ENCODE results near the gene MRPS35. TPM values are rescaled to one million over a fixed set of nuclear protein-coding genes. Genes with fewer than 3 reads are reported as not detected.

Gene MRPS35
- total RNA-seq, 1 donor from 2014 or later = 31.0 TPM

- Mint-ChIP-seq H3K27ac (ENCODE audit: unreplicated experiment) (no peak overlapping the region), H3K27me3 (ENCODE audit: unreplicated experiment) (no peaks in the 10 kb centered on the region), H3K36me3 (ENCODE audit: unreplicated experiment) (peaks cover 40% of the 10 kb centered on the region), H3K9me3 (ENCODE audit: unreplicated experiment) (no peaks in the 10 kb centered on the region), H3K4me3 (ENCODE audit: unreplicated experiment) (no peak overlapping the region), H3K4me1 (ENCODE audit: unreplicated experiment) (no peaks in the 10 kb centered on the region)
- TF ChIP-seq, protein P1, sequence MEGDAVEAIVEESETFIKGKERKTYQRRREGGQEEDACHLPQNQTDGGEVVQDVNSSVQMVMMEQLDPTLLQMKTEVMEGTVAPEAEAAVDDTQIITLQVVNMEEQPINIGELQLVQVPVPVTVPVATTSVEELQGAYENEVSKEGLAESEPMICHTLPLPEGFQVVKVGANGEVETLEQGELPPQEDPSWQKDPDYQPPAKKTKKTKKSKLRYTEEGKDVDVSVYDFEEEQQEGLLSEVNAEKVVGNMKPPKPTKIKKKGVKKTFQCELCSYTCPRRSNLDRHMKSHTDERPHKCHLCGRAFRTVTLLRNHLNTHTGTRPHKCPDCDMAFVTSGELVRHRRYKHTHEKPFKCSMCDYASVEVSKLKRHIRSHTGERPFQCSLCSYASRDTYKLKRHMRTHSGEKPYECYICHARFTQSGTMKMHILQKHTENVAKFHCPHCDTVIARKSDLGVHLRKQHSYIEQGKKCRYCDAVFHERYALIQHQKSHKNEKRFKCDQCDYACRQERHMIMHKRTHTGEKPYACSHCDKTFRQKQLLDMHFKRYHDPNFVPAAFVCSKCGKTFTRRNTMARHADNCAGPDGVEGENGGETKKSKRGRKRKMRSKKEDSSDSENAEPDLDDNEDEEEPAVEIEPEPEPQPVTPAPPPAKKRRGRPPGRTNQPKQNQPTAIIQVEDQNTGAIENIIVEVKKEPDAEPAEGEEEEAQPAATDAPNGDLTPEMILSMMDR (IDR thresholded peaks at IDR 0.05) = no peak
- DNase-seq (ENCODE audit: extremely low spot score, unreplicated experiment) = no peak
Measured at GRCh38 chr12:27695556-27696292, 14.9 kb upstream of the MRPS35 start.

- DNase-seq (ENCODE audit: extremely low spot score, unreplicated experiment) = no peak
- H3K4me3 Mint-ChIP-seq (ENCODE audit: unreplicated experiment) = no peak within 1 kb of the TSS
- no peak within 1 kb of the TSS for H3K27ac Mint-ChIP-seq (ENCODE audit: unreplicated experiment)
- no peaks in the 10 kb centered on the region for H3K4me1 Mint-ChIP-seq (ENCODE audit: unreplicated experiment)
- H3K36me3 Mint-ChIP-seq (ENCODE audit: unreplicated experiment) = peaks cover 38% of the 10 kb centered on the region
- TF ChIP-seq, protein P1 (IDR thresholded peaks at IDR 0.05) = no peak
- no peaks in the 10 kb centered on the region for H3K9me3 Mint-ChIP-seq (ENCODE audit: unreplicated experiment)
- H3K27me3 Mint-ChIP-seq (ENCODE audit: unreplicated experiment) = no peaks in the 10 kb centered on the region
Measured at GRCh38 chr12:27696293-27696652, 14.4 kb upstream of the MRPS35 start, which contains the start of gene REP15. TSS of gene REP15 (plus strand) at chr12:27696447. CDS start at chr12:27696563, 116 bp downstream.

DNA sequence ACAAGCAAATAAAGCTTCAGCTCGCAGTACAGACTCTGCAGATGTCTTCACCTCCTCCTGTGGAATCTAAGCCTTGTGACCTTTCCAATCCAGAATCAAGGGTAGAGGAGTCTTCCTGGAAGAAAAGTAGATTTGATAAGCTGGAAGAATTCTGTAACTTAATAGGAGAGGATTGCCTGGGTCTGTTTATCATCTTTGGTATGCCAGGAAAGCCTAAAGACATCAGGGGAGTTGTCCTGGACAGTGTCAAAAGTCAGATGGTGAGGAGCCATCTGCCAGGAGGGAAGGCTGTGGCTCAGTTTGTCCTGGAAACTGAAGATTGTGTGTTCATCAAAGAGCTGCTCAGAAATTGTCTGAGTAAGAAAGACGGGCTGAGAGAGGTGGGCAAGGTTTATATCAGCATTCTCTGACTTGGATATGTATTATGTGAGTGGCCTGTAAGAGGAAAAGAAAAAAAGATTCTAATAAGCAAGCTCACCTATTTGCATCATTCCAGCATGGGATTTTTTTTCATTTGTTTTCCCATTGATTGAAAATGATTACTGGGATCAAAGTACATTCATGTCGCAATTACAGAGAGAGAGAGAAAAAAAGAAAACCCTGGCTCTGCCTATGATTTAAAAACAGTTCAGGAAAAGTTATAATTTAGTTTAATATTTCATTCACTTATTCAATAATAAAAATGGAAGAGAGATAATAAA lies 13.6 kb upstream of the MRPS35 start:
- H3K36me3 Mint-ChIP-seq (ENCODE audit: unreplicated experiment) = peaks cover 31% of the 10 kb centered on the region
- H3K4me1 Mint-ChIP-seq (ENCODE audit: unreplicated experiment) = no peaks in the 10 kb centered on the region
- no peak for DNase-seq (ENCODE audit: extremely low spot score, unreplicated experiment)
- no peaks in the 10 kb centered on the region for H3K27me3 Mint-ChIP-seq (ENCODE audit: unreplicated experiment)
- TF ChIP-seq, protein P1 (IDR thresholded peaks at IDR 0.05) = no peak
- no peak overlapping the region for H3K27ac Mint-ChIP-seq (ENCODE audit: unreplicated experiment)
- H3K4me3 Mint-ChIP-seq (ENCODE audit: unreplicated experiment) = no peak overlapping the region
- no peaks in the 10 kb centered on the region for H3K9me3 Mint-ChIP-seq (ENCODE audit: unreplicated experiment)

DNA sequence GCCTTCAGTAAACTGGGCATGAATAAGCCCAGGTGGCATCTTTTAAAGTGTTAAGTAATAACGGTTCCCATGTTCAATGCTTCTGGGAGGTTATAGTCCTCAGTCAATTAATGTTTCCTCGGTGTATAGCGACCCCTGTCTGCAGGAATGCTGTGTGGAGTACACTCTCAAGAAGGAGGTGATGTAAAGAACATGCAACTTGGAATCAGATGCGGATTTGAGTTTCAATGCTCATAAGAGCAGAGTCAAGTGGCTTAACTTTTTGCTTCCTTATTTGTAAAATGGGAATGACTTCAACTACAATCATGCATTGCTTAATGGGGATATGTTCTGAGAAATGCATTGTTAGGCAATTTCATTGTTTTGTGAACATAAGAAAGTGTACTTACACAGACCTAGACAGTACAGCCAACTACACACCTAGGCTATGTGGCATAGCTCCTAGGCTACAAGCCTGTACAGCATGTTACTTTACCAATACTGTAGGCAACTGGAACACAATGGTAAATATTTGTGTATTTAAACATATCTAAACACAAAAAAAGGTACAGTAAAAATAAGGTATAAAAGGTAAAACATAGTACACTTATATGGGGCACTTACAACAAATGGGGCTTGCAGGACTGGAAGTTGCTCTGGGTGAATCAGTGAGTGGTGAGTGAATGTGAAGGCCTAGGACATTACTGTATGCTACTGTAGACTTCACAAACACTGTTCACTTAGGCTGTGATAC lies 6.7 kb upstream of the MRPS35 start:
- no peak overlapping the region for H3K4me3 Mint-ChIP-seq (ENCODE audit: unreplicated experiment)
- no peaks in the 10 kb centered on the region for H3K27me3 Mint-ChIP-seq (ENCODE audit: unreplicated experiment)
- H3K9me3 Mint-ChIP-seq (ENCODE audit: unreplicated experiment) = no peaks in the 10 kb centered on the region
- H3K27ac Mint-ChIP-seq (ENCODE audit: unreplicated experiment) = no peak overlapping the region
- peak; percentile 88 for DNase-seq (ENCODE audit: extremely low spot score, unreplicated experiment)
- H3K36me3 Mint-ChIP-seq (ENCODE audit: unreplicated experiment) = no peaks in the 10 kb centered on the region
- TF ChIP-seq, protein P1 (IDR thresholded peaks at IDR 0.05) = peak; percentile 83
- peaks cover 3% of the 10 kb centered on the region for H3K4me1 Mint-ChIP-seq (ENCODE audit: unreplicated experiment)

DNA sequence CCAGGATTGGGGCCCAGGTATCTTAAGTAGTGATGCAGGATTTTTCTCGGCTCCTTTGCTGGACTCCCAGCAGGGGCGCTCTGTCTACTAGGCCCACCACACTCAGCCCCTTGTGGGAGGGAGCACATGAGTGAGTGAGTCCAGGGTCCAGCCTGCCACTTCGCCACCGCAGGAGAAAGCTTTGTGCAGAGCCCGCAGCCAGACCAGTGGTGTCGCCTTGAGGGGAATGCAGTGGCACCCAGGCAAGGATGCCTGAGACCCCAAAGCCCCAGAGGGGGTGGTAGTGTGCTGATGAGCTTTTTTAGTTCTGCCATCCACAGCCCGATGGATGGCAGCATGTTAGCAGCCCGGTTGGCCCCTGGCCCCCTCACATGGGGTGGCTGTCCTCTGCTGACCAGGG lies 5.4 kb upstream of the MRPS35 start:
- no peak overlapping the region for H3K4me3 Mint-ChIP-seq (ENCODE audit: unreplicated experiment)
- DNase-seq (ENCODE audit: extremely low spot score, unreplicated experiment) = no peak
- H3K36me3 Mint-ChIP-seq (ENCODE audit: unreplicated experiment) = no peaks in the 10 kb centered on the region
- H3K27ac Mint-ChIP-seq (ENCODE audit: unreplicated experiment) = no peak overlapping the region
- no peaks in the 10 kb centered on the region for H3K27me3 Mint-ChIP-seq (ENCODE audit: unreplicated experiment)
- TF ChIP-seq, protein P1 (IDR thresholded peaks at IDR 0.05) = no peak
- peaks cover 4% of the 10 kb centered on the region for H3K4me1 Mint-ChIP-seq (ENCODE audit: unreplicated experiment)
- no peaks in the 10 kb centered on the region for H3K9me3 Mint-ChIP-seq (ENCODE audit: unreplicated experiment)

Data from osteocyte (in vitro differentiated cells).